ENCODE data around the gene LIPC.

Gene LIPC

GRCh38 chr15:58495891-58496408 lies 64.2 kb downstream of the LIPC start:
- Histone ChIP-seq H3K4me1 (ENCODE audit: control insufficient read depth in 1 of 2, insufficient read depth in 1 of 2, low read depth in 1 of 2, low read length in 1 of 2) (no peaks in the 10 kb centered on the region), H3K9me3 (no peaks in the 10 kb centered on the region), H3K27ac (no peak overlapping the region), H3K4me3 (ENCODE audit: low read depth in 1 of 2, low read length in 1 of 2) (no peak overlapping the region), H3K27me3 (no peaks in the 10 kb centered on the region), H3K36me3 (no peaks in the 10 kb centered on the region)
- no peak for TF ChIP-seq CTCF (IDR thresholded peaks at IDR 0.05)

- no peak for TF ChIP-seq CTCF (IDR thresholded peaks at IDR 0.05)
- no peaks in the 10 kb centered on the region for H3K36me3 ChIP-seq
- H3K4me1 ChIP-seq (ENCODE audit: control insufficient read depth in 1 of 2, insufficient read depth in 1 of 2, low read depth in 1 of 2, low read length in 1 of 2) = no peaks in the 10 kb centered on the region
- no peak overlapping the region for H3K4me3 ChIP-seq (ENCODE audit: low read depth in 1 of 2, low read length in 1 of 2)
- H3K27me3 ChIP-seq = no peaks in the 10 kb centered on the region
- no peak overlapping the region for H3K27ac ChIP-seq
- H3K9me3 ChIP-seq = no peaks in the 10 kb centered on the region
Observed at GRCh38 chr15:58497046-58497785, 65.4 kb downstream of the LIPC start.

DNA sequence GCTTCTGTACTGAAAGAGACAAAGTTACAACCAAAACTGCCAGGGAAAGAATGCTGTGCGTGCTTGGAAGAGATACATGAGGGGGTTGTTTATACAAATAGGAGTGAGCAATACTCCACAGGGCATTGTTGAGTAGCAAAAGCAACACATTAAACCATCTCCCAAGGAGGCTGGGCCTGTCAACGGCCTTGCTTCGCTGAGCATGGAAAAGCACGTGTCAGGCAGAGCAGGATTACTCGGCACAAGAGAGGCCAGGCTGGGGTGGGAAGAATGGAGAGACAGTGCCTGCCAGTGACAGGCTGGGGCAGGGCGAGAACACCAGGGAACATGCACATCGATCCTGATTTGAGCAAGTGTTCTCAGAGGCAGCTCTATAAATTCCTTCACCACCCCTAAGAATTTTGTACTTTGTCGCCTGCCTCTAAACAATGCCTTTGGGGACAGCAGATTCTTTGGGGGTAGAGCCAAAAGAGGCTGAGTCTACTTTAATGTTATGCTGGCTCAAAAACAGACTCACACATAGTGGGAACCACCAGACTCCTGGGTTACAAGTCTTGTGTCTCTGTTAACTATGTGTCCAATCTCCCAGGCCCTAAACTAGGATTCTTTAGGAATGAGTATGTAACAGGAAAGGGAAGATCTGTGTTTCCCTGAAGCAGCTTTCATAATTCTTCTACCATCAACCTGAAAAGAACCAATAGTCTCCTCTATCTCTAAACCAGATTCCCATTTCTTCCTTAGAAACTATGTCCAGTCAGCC lies 67.2 kb downstream of the LIPC start:
- no peaks in the 10 kb centered on the region for H3K36me3 ChIP-seq
- no peak overlapping the region for H3K4me3 ChIP-seq (ENCODE audit: low read depth in 1 of 2, low read length in 1 of 2)
- no peaks in the 10 kb centered on the region for H3K4me1 ChIP-seq (ENCODE audit: control insufficient read depth in 1 of 2, insufficient read depth in 1 of 2, low read depth in 1 of 2, low read length in 1 of 2)
- H3K9me3 ChIP-seq = no peaks in the 10 kb centered on the region
- no peaks in the 10 kb centered on the region for H3K27me3 ChIP-seq
- no peak overlapping the region for H3K27ac ChIP-seq
- no peak for TF ChIP-seq CTCF (IDR thresholded peaks at IDR 0.05)

DNA sequence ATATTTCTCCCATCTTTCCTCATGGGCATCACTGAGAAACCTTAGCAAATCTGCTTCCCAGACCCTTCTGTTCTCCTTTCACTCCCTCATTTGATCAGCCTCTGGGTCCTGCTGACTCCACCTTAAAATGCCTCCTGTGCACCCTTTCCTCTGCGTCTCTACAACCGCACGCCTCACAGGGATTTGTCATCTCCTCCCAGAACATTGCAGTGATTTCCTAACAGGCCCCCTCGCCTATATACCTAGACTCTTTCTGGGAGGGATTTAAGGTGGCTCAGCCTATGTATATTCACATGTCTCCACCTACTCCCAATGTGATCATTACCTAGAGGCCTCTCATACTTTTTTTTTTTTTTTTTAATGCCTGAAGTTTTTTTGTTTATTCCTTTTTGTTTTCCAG lies 69.2 kb downstream of the LIPC start:
- Histone ChIP-seq H3K4me3 (ENCODE audit: low read depth in 1 of 2, low read length in 1 of 2) (no peak overlapping the region), H3K4me1 (ENCODE audit: control insufficient read depth in 1 of 2, insufficient read depth in 1 of 2, low read depth in 1 of 2, low read length in 1 of 2) (peaks cover 11 to 13% of the 10 kb centered on the region in 2 experiments), H3K36me3 (no peaks in the 10 kb centered on the region), H3K9me3 (no peaks in the 10 kb centered on the region), H3K27me3 (no peaks in the 10 kb centered on the region), H3K27ac (no peak overlapping the region)
- no peak for TF ChIP-seq CTCF (IDR thresholded peaks at IDR 0.05)

DNA sequence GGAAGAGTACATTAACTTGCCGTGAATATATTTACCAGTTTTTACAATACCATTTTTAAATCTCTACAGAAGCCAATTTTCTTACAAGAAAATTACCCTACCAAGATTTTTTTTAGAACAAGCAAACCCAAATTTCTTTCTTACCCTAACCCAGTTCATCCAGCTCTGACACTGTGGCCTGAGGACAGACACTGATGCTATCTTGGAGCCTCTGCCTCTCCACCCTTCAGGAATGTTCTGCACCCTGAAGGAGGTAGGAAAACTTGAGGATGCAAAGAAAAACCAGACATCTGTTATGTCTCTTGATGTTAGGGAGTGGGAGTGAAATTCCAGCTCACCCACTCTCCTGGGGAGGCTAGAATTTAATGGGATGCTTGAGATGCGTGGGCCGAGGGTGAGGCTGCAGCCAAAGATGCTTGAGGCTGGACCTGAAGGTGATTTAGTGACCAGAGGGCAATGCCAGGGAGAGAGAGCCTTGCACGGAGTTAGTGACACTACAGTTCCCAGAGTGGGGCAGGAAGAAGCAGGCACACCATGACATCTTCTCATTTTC lies 69.9 kb downstream of the LIPC start:
- no peak for TF ChIP-seq CTCF (IDR thresholded peaks at IDR 0.05)
- peaks cover 18 to 20% of the 10 kb centered on the region in 2 experiments for H3K4me1 ChIP-seq (ENCODE audit: control insufficient read depth in 1 of 2, insufficient read depth in 1 of 2, low read depth in 1 of 2, low read length in 1 of 2)
- no peak overlapping the region for H3K27ac ChIP-seq
- no peak overlapping the region for H3K4me3 ChIP-seq (ENCODE audit: low read depth in 1 of 2, low read length in 1 of 2)
- no peaks in the 10 kb centered on the region for H3K27me3 ChIP-seq
- H3K36me3 ChIP-seq = no peaks in the 10 kb centered on the region
- H3K9me3 ChIP-seq = no peaks in the 10 kb centered on the region
